ENCODE results near the gene SLC23A3.

Gene SLC23A3

GRCh38 chr2:219183151-219183772 is 13.4 kb upstream of the SLC23A3 start:
- TF ChIP-seq, protein P1, sequence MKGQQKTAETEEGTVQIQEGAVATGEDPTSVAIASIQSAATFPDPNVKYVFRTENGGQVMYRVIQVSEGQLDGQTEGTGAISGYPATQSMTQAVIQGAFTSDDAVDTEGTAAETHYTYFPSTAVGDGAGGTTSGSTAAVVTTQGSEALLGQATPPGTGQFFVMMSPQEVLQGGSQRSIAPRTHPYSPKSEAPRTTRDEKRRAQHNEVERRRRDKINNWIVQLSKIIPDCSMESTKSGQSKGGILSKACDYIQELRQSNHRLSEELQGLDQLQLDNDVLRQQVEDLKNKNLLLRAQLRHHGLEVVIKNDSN (IDR thresholded peaks at IDR 0.05) = no peak
- TF ChIP-seq ZBTB7A (IDR thresholded peaks at IDR 0.05; ENCODE audit: low read depth) (no peak), TAF1 (IDR thresholded peaks at IDR 0.05; ENCODE audit: low read depth) (no peak), REST (IDR thresholded peaks at IDR 0.05; ENCODE audit: low read depth) (no peak), TEAD4 (IDR thresholded peaks at IDR 0.05) (no peak), CREB1 (IDR thresholded peaks at IDR 0.05; ENCODE audit: low read depth) (no peak), FOXM1 (IDR thresholded peaks at IDR 0.05; ENCODE audit: borderline replicate concordance, low read depth) (no peak)

DNA sequence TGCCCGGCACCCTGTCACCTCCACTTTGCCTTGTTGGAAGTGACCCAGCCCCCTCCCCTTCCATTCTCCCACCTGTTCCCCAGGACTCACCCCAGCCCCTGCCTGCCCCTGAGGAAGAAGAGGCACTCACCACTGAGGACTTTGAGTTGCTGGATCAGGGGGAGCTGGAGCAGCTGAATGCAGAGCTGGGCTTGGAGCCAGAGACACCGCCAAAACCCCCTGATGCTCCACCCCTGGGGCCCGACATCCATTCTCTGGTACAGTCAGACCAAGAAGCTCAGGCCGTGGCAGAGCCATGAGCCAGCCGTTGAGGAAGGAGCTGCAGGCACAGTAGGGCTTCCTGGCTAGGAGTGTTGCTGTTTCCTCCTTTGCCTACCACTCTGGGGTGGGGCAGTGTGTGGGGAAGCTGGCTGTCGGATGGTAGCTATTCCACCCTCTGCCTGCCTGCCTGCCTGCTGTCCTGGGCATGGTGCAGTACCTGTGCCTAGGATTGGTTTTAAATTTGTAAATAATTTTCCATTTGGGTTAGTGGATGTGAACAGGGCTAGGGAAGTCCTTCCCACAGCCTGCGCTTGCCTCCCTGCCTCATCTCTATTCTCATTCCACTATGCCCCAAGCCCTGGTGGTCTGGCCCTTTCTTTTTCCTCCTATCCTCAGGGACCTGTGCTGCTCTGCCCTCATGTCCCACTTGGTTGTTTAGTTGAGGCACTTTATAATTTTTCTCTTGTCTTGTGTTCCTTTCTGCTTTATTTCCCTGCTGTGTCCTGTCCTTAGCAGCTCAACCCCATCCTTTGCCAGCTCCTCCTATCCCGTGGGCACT is 12.7 kb upstream of the SLC23A3 start:
- TF ChIP-seq TCF12 (IDR thresholded peaks at IDR 0.05; ENCODE audit: low read depth) (no peak), CREB1 (IDR thresholded peaks at IDR 0.05; ENCODE audit: low read depth) (no peak), REST (IDR thresholded peaks at IDR 0.05; ENCODE audit: low read depth) (no peak), TEAD4 (IDR thresholded peaks at IDR 0.05) (no peak), EP300 (IDR thresholded peaks at IDR 0.05; ENCODE audit: borderline replicate concordance) (no peak), CEBPB (IDR thresholded peaks at IDR 0.05) (no peak), ZBTB7A (IDR thresholded peaks at IDR 0.05; ENCODE audit: low read depth) (no peak), NFIC (IDR thresholded peaks at IDR 0.05) (no peak), TAF1 (IDR thresholded peaks at IDR 0.05; ENCODE audit: low read depth) (no peak), EGR1 (IDR thresholded peaks at IDR 0.05) (no peak), RAD21 (IDR thresholded peaks at IDR 0.05; ENCODE audit: low read depth) (no peak), YY1 (IDR thresholded peaks at IDR 0.05; ENCODE audit: low read depth) (no peak)
- TF ChIP-seq, protein P1 (IDR thresholded peaks at IDR 0.05) = no peak
- TF ChIP-seq, protein P2, sequence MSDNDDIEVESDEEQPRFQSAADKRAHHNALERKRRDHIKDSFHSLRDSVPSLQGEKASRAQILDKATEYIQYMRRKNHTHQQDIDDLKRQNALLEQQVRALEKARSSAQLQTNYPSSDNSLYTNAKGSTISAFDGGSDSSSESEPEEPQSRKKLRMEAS (IDR thresholded peaks at IDR 0.05) = no peak

- TF ChIP-seq CREB1 (IDR thresholded peaks at IDR 0.05; ENCODE audit: low read depth) = no peak
- no peak for TF ChIP-seq ZBTB7A (IDR thresholded peaks at IDR 0.05; ENCODE audit: low read depth)
- TF ChIP-seq EP300 (IDR thresholded peaks at IDR 0.05; ENCODE audit: borderline replicate concordance) = no peak
- no peak for TF ChIP-seq FOXM1 (IDR thresholded peaks at IDR 0.05; ENCODE audit: borderline replicate concordance, low read depth)
- TF ChIP-seq REST (IDR thresholded peaks at IDR 0.05; ENCODE audit: low read depth) = no peak
- TF ChIP-seq YY1 (IDR thresholded peaks at IDR 0.05; ENCODE audit: low read depth) = no peak
- TF ChIP-seq, protein P1 (IDR thresholded peaks at IDR 0.05) = no peak
- TF ChIP-seq, protein P2 (IDR thresholded peaks at IDR 0.05) = no peak
- TF ChIP-seq TAF1 (IDR thresholded peaks at IDR 0.05; ENCODE audit: low read depth) = no peak
- TF ChIP-seq TEAD4 (IDR thresholded peaks at IDR 0.05) = no peak
- no peak for TF ChIP-seq NFIC (IDR thresholded peaks at IDR 0.05)
- TF ChIP-seq RAD21 (IDR thresholded peaks at IDR 0.05; ENCODE audit: low read depth) = no peak
- TF ChIP-seq EGR1 (IDR thresholded peaks at IDR 0.05) = no peak
- no peak for TF ChIP-seq TCF12 (IDR thresholded peaks at IDR 0.05; ENCODE audit: low read depth)
Observed at GRCh38 chr2:219181531-219181930, 11.7 kb upstream of the SLC23A3 start.

Measured in Ishikawa (cell line).